ENCODE results near the gene ENPP6. TPM values are rescaled to one million over a fixed set of nuclear protein-coding genes. Genes with fewer than 3 reads are reported as not detected.

The ENPP6 gene
- total RNA-seq, 4 donors from 2014 or later: 0.07 to 0.56 (median 0.20) TPM; not detected in 1

DNA sequence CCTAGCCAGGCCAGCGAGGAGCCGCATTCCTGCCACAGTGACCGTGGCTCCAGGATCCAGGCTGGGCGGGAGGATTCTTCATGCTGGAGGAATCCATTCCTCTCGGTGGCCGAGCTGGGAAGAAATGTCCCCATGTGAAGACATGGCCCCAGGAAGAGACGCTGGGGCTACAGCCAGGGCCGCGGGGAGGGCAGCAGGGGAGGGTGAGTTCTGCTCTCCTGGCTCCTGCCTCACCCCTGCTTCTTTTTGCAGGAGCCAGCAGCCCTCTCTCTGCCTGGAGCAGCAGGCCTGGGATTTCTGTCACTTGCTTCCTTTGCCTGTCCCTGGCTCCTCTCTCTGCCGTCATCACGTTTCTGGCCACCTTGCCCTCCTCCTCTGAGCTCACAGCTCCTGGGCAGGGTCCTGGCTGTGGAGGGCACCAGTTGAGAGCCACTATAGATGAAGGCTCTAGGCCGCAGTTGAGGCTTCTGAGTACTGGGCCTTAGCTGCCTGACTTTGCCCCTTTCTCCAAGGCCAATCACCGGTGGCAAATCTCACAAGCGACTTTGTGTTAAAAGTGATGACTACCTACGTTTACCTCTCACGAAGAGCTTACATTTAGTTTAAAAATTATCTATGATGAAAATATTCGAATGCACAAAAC, 48.3 kb downstream of the ENPP6 start:
- ATAC-seq (no peak), DNase-seq (no peak)
- in situ Hi-C loops (cut with MboI; ENCODE audit: low sequenced_read_pairs in 4 of 4): loop anchor here in 1 of 4 donors (5.0 kb wide), 1 partner anchor 327 kb away; no protein-coding TSS in a partner anchor
- no peaks in the 10 kb centered on the region for H3K36me3 ChIP-seq
- no peak overlapping the region for H3K27ac ChIP-seq
- H3K4me1 ChIP-seq: peaks cover 0 to 4% of the 10 kb centered on the region in 2 donors
- H3K4me3 ChIP-seq: no peak overlapping the region
- intact Hi-C loops (cut with DNase I; ENCODE audit: low total_unique reads): loop anchor here (5.0 kb wide), 1 partner anchor 697 kb away; no protein-coding TSS in a partner anchor
- H3K9me3 ChIP-seq: no peaks in the 10 kb centered on the region
- no peak for TF ChIP-seq POLR2A (IDR thresholded peaks at IDR 0.05)
- TF ChIP-seq, protein P1, sequence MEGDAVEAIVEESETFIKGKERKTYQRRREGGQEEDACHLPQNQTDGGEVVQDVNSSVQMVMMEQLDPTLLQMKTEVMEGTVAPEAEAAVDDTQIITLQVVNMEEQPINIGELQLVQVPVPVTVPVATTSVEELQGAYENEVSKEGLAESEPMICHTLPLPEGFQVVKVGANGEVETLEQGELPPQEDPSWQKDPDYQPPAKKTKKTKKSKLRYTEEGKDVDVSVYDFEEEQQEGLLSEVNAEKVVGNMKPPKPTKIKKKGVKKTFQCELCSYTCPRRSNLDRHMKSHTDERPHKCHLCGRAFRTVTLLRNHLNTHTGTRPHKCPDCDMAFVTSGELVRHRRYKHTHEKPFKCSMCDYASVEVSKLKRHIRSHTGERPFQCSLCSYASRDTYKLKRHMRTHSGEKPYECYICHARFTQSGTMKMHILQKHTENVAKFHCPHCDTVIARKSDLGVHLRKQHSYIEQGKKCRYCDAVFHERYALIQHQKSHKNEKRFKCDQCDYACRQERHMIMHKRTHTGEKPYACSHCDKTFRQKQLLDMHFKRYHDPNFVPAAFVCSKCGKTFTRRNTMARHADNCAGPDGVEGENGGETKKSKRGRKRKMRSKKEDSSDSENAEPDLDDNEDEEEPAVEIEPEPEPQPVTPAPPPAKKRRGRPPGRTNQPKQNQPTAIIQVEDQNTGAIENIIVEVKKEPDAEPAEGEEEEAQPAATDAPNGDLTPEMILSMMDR (IDR thresholded peaks at IDR 0.05 in 4 of 5, conservative IDR thresholded peaks at IDR 0.05 in 1 of 5): no peak
- H3K27me3 ChIP-seq: no peaks in the 10 kb centered on the region

DNA sequence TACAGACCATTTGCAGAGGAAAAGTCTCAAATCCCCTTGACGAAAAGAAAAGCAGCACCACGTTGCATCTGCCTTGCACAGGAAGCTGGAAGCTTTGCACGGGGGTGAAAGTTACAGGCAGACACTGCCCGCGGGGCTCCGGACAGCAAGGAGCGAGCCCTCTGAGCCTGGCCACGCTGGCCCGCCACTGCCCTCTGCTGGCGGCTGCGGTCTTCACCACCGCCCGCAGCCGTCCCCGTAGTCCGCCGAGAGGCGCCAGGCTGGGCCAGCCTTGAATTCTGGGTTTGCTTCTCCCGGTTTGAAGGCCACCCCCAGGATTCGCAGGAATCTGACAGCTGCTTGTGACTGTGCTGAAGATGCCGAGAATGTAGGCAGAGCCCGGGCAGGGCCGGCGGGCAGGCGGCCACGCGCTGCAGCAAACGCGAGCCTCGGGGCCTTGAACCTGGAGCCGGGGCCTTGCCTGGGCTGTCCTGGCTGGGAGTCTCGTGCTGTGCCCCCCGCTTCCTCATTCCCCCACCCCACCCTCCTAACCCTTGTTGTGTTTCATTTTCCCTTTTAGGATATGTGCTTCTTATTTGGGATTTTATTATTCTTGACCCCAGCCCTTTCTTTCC, 49.2 kb downstream of the ENPP6 start:
- intact Hi-C loops (cut with DNase I; ENCODE audit: low total_unique reads) (loop anchor here (1.0 to 5.0 kb wide), 2 partner anchors 328 to 696 kb away; no protein-coding TSS in a partner anchor), in situ Hi-C loops (cut with MboI; ENCODE audit: low sequenced_read_pairs in 4 of 4) (loop anchor here in 1 of 4 donors (5.0 kb wide), 1 partner anchor 326 kb away; no protein-coding TSS in a partner anchor)
- Histone ChIP-seq H3K9me3 (no peaks in the 10 kb centered on the region), H3K4me1 (peaks cover 0 to 4% of the 10 kb centered on the region in 2 donors), H3K27ac (no peak overlapping the region), H3K4me3 (peak overlapping the region in 1 of 4 donors; percentile 12), H3K36me3 (no peaks in the 10 kb centered on the region), H3K27me3 (no peaks in the 10 kb centered on the region)
- ATAC-seq (peak; percentile 81 to 91), DNase-seq (peak; percentile 25 to 39)
- no peak for TF ChIP-seq POLR2A (IDR thresholded peaks at IDR 0.05)
- TF ChIP-seq, protein P1 (IDR thresholded peaks at IDR 0.05 in 4 of 5, conservative IDR thresholded peaks at IDR 0.05 in 1 of 5): peak; percentile 85 to 98 (median 88)

DNA sequence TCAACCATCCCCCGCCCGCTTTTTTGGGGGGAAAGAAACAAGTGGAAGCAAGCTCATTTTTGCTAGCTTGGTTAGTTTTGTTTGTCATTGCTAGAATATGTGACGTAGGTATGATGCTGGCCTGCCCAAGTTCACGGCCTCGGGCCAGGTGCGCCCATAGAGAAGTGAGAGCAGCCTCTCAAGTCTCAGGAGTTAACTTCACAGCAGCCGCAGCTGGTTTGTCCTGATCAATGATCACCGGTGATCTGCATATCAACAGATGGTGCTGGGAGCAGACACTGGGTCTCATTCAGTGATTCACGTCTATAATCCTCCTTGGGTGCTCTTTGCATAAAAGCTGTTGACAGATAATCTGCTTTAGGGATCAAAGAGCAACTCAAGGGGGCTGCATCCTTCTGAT, 50.1 kb downstream of the ENPP6 start:
- Histone ChIP-seq H3K27ac (no peak overlapping the region), H3K4me3 (no peak overlapping the region), H3K36me3 (no peaks in the 10 kb centered on the region), H3K9me3 (no peaks in the 10 kb centered on the region), H3K4me1 (peaks cover 0 to 4% of the 10 kb centered on the region in 2 donors), H3K27me3 (no peaks in the 10 kb centered on the region)
- ATAC-seq: no peak
- intact Hi-C loops (cut with DNase I; ENCODE audit: low total_unique reads): loop anchor here (5.0 kb wide), 1 partner anchor 695 kb away; no protein-coding TSS in a partner anchor
- DNase-seq: no peak
- in situ Hi-C loops (cut with MboI; ENCODE audit: low sequenced_read_pairs in 4 of 4): loop anchor here in 1 of 4 donors (5.0 kb wide), 1 partner anchor 325 kb away; no protein-coding TSS in a partner anchor
- TF ChIP-seq, protein P1 (IDR thresholded peaks at IDR 0.05 in 4 of 5, conservative IDR thresholded peaks at IDR 0.05 in 1 of 5): no peak
- no peak for TF ChIP-seq POLR2A (IDR thresholded peaks at IDR 0.05)

DNA sequence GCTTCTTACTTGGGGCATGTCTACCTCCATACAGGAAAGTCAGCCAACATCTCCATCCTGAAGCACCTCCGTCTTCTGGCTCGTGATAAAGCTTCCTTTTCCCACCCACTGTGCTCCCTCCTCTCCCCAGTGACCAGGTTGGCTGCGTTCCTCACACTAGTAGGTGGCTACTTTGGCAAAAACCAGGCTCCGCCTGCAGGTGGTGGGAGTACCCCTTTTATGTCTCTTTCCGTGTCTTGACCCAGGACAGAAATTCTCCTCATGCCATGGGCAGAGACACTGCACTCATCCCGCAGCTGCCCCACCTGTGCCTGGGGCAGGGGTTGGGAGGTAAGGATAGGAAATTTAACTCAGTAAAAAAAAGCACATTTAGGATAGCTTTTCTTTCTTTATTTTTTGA, 50.9 kb downstream of the ENPP6 start:
- in situ Hi-C loops (cut with MboI; ENCODE audit: low sequenced_read_pairs in 4 of 4): loop anchor here in 1 of 4 donors (5.0 kb wide), 1 partner anchor 324 kb away; no protein-coding TSS in a partner anchor
- TF ChIP-seq POLR2A (IDR thresholded peaks at IDR 0.05): no peak
- TF ChIP-seq, protein P1 (IDR thresholded peaks at IDR 0.05 in 4 of 5, conservative IDR thresholded peaks at IDR 0.05 in 1 of 5): no peak
- no peak for DNase-seq
- intact Hi-C loops (cut with DNase I; ENCODE audit: low total_unique reads): loop anchor here (5.0 kb wide), 1 partner anchor 694 kb away; no protein-coding TSS in a partner anchor
- peaks cover 0 to 4% of the 10 kb centered on the region in 2 donors for H3K4me1 ChIP-seq
- no peak overlapping the region for H3K4me3 ChIP-seq
- no peaks in the 10 kb centered on the region for H3K9me3 ChIP-seq
- H3K27ac ChIP-seq: no peak overlapping the region
- no peaks in the 10 kb centered on the region for H3K36me3 ChIP-seq
- ATAC-seq: no peak
- no peaks in the 10 kb centered on the region for H3K27me3 ChIP-seq
